Measurements from ENCODE around the gene EWSR1.
"Not testable (repeated sequence)": the region's sequence is repeated elsewhere in the genome, so short reads cannot be mapped to it uniquely, and the experiment has no call there.

Gene EWSR1

GRCh38 chr22:29341056-29341848, 73.2 kb downstream of the EWSR1 start:
- no peak for DNase-seq

- DNase-seq, result no peak
Observed at GRCh38 chr22:29341849-29342127, 73.7 kb downstream of the EWSR1 start.

GRCh38 chr22:29342177-29342576, 74.1 kb downstream of the EWSR1 start:
- DNase-seq, result no peak

- DNase-seq, result no peak
Observed at GRCh38 chr22:29342577-29343312, 74.7 kb downstream of the EWSR1 start.

DNA sequence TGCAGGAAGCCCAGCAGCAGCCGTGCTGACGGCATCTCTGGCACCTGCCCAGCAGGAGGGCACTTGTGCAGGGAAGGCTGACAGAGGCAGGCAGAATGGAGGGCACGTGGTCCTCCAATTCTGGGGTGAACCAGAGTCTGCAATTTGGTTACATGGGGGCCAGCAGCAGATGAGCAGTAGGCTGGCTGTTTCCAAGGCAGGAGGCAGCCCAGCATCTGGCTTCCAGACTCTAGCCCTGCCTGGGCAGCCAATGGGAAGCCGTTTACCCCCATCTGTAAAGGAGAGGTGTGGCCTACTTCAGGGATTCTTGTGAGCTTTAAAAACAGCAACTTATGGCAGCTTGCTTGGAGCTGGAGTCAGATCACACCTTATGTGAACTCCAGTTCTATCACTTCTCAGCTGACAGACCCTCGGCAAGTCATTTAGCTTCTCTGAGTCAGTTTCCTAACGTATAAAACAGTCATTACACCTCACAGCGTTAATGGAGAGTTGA, 75.3 kb downstream of the EWSR1 start:
- no peak for DNase-seq

DNA sequence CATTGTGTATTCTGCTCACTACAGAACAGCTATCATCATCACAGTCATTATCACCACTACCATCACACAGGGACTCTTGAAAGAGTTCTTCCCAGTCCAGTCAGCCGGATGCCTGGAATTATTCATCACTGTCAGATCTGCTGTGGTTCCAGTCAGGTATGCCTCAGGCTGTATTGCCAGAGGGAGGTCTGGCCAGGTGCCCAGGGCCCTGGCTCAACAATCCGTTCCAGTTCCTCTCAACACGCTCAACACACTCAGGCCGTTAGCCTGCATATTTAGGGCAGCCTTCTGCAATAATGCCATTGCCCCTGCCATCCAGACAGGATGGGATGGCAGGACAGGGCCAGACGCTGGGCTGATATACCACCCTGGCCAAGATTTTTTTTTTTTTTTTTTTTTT, 76.1 kb downstream of the EWSR1 start:
- DNase-seq, result no peak

GRCh38 chr22:29344889-29345288, 76.8 kb downstream of the EWSR1 start:
- DNase-seq, result not testable (repeated sequence)

- no peak for DNase-seq
Observed at GRCh38 chr22:29345932-29346331, 77.9 kb downstream of the EWSR1 start.

GRCh38 chr22:29346659-29347058, 78.6 kb downstream of the EWSR1 start:
- DNase-seq, result no peak

- no peak for DNase-seq
Observed at GRCh38 chr22:29348041-29348440, 80.0 kb downstream of the EWSR1 start.

DNA sequence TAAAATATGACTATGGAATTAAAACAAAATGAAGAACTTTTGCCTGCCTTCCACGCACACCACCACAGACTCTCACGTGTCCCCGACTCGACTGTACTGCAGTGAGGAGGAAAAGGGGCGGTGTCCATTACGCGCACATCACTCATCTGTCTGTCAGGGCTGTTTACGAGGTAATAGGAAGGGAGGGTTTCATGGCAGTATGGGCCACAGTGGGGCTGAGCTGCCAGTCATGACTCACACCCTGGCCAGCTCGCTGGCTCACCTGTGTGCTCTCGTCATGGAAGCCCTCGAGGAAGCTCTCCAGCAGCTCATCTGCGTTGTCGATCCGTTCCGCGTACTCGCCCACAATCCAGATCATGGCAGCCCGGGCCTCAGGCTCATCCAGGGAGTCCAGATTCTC, 80.9 kb downstream of the EWSR1 start:
- DNase-seq, result no peak
